ENCODE data around the gene PIEZO1.

DNA sequence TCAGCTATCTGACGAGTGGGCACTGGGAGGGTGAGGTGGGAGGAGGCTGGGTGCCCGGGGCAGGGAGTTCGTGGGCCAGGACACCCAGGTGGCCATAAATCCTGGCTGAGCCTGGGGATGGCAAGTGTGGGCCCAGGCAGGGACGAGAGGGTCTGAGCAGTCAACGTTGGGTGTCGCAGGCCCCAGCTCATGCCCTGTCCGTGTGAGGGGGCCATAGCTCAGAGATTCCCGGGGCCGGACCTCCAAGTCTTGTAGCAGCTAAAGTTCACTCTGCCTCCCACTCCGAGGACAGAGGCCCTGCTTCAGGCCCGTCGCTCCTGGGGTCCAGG lies 44.3 kb downstream of the PIEZO1 start:
- TF ChIP-seq, protein P1, sequence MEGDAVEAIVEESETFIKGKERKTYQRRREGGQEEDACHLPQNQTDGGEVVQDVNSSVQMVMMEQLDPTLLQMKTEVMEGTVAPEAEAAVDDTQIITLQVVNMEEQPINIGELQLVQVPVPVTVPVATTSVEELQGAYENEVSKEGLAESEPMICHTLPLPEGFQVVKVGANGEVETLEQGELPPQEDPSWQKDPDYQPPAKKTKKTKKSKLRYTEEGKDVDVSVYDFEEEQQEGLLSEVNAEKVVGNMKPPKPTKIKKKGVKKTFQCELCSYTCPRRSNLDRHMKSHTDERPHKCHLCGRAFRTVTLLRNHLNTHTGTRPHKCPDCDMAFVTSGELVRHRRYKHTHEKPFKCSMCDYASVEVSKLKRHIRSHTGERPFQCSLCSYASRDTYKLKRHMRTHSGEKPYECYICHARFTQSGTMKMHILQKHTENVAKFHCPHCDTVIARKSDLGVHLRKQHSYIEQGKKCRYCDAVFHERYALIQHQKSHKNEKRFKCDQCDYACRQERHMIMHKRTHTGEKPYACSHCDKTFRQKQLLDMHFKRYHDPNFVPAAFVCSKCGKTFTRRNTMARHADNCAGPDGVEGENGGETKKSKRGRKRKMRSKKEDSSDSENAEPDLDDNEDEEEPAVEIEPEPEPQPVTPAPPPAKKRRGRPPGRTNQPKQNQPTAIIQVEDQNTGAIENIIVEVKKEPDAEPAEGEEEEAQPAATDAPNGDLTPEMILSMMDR (conservative IDR thresholded peaks at IDR 0.05 in 1 of 2, IDR thresholded peaks at IDR 0.05 in 1 of 2; ENCODE audit: low read depth in 1 of 2, low read length in 2 of 2), result no peak
- TF ChIP-seq EZH2 (IDR thresholded peaks at IDR 0.05; ENCODE audit: low read length, missing control alignments), result no peak

All from fibroblast of lung (primary cell).